A549 treated with AZD9567 at 1 μM for 4 hours (cell line): ENCODE data around the gene STXBP3. TPM values are rescaled to one million over a fixed set of nuclear protein-coding genes. Genes with fewer than 3 reads are reported as not detected.

ENCODE experiments used
- total RNA-seq: library from RNA; stranded (reverse); fragments of 200-300 nt; extraction: Qiagen RNA extraction; gene quantifications from 5 replicates; pipeline ENCODE4 v1.2.3, GENCODE V29; 2022; ENCODE audit not compliant: insufficient read depth

Gene STXBP3, protein sequence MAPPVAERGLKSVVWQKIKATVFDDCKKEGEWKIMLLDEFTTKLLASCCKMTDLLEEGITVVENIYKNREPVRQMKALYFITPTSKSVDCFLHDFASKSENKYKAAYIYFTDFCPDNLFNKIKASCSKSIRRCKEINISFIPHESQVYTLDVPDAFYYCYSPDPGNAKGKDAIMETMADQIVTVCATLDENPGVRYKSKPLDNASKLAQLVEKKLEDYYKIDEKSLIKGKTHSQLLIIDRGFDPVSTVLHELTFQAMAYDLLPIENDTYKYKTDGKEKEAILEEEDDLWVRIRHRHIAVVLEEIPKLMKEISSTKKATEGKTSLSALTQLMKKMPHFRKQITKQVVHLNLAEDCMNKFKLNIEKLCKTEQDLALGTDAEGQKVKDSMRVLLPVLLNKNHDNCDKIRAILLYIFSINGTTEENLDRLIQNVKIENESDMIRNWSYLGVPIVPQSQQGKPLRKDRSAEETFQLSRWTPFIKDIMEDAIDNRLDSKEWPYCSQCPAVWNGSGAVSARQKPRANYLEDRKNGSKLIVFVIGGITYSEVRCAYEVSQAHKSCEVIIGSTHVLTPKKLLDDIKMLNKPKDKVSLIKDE
- 16.8 to 22.9 TPM (median 21.9 TPM) in 5 replicates for total RNA-seq

DNA sequence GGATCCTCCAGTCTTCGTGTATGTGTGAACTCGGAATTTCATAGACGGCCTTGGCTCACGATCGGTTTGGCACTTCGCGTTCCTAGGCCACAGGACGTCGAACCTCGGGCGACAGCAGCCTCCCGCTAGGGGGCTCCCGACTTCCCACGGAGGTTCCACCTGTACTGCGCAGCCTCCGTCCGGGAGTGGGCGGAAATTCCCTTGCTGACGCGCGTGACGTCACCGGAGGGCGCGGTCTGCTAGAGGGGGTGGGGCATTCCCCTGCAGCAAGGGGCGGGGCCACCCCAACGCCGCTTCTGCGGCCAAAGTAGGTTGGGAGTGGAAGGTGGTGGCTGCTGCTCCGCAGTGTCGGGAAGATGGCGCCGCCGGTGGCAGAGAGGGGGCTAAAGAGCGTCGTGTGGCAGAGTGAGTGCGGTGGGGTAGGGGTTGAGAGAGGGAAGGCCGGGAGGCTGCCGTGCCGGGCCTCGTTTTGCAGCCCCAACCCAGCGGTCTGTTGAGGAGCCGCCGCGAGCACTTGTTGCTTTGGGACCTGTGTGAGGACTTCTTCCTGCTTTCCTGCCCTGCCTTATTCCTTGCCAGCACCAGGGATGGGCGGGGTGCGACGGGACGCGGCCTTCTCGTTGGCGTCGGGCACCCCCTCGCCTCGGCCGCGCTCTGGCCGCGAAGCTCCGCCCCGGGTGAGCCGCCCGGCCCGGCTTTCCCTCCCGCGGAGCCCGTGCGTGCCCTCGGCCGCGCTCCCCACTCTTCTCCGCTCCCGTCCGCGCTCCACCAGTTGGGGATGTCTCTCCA, at the start of gene STXBP3:
Gene STXBP3, plus strand, starts transcription at position 293 of the 789 bp plus-strand sequence. Its CDS starts 64 bp downstream, at position 357.

DNA sequence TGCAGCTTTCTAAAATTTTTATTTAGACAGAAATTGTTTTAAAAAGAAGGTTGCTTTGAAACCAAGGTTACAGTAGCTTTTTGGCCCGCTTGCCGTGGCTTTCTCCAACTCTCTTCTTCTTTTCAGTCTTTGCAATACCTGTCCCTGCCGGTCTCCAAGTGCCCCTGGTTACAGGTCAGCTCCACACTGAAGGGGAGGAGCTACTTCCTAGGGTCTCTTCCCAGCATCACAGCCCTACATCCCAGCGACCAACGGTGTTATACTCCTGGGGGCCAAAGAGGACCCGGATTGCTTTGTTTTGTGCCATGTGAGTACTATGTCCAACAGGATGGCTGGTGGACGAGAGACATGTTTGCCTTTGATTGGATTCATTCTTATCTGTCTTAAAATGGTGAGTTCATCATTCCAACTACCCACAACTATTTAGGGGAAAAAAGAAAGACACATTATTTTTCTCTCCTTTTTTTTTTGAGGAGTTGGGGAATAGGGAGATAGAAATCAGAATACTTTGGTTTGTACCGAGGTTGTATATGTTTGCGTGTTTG, 33.8 kb upstream of the STXBP3 start, which contains the start of gene FNDC7:
Gene FNDC7, plus strand, starts transcription at position 303 of the 545 bp plus-strand sequence. Its CDS starts 26 bp downstream, at position 329.

DNA sequence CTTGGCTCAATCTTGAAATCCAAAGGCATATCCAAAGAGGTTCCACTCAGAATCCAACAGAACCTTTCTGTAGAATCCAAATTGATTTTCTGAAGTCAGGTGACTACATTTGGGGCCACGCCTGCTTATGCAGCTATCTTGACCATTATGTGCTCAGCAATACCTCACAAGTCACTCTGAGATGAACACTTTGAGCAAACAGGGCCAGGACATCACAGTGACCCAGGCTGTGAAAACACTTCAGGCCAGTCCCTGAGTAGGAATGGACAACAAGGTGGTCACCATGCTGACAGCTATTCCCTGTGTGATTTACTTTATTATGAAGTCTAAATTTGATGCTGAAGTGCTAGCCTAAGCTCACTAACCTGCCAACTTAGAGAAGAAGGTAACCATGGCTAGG, 110.5 kb downstream of the STXBP3 start, which contains the start of gene AKNAD1:
Gene AKNAD1, minus strand, starts transcription at position 101 of the 400 bp plus-strand sequence. CDS start 4,430 bp downstream, outside the sequence.

Other genes starting within 250 kb of the STXBP3 start
- 4.0 to 7.2 TPM (median 5.4 TPM) in 5 replicates for gene EEIG2, start 186.6 kb upstream of the STXBP3 start, total RNA-seq
- gene HENMT1, start 85.6 kb upstream of the STXBP3 start, total RNA-seq: 3.2 to 4.6 TPM (median 3.6 TPM) in 5 replicates
- gene PRPF38B, start 54.4 kb upstream of the STXBP3 start, total RNA-seq: 18.6 to 22.6 TPM (median 21.4 TPM) in 5 replicates
- gene FNDC7, start 33.8 kb upstream of the STXBP3 start, total RNA-seq: 0.02 to 0.07 TPM (median 0.05 TPM) in 3 of 5 replicates, not detected in the others
- 0.55 to 1.1 TPM (median 0.80 TPM) in 4 of 5 replicates, not detected in the other for gene AKNAD1, start 110.4 kb downstream of the STXBP3 start, total RNA-seq
- 16.9 to 23.2 TPM (median 20.6 TPM) in 5 replicates for gene GPSM2, start 130.3 kb downstream of the STXBP3 start, total RNA-seq
- 11.3 to 17.7 TPM (median 16.8 TPM) in 5 replicates for gene CLCC1, start 216.8 kb downstream of the STXBP3 start, total RNA-seq